Nephron (organoid): ENCODE results near the gene SH3PXD2A.

Source experiments
- H3K27ac Mint-ChIP-seq, 3 experiments: 2 replicates each; pipeline ENCODE4 v1.8.0; 2020; ENCODE audit warnings: mixed read lengths in 3 of 3, mild to moderate bottlenecking in 2 of 3, moderate library complexity in 1 of 3
- H3K27me3 Mint-ChIP-seq: 2 replicates; pipeline ENCODE4 v1.8.0; 2021; ENCODE audit warnings: low read depth, mild to moderate bottlenecking, moderate library complexity, mixed read lengths
- H3K36me3 Mint-ChIP-seq: 2 replicates; pipeline ENCODE4 v1.8.0; 2020; ENCODE audit warnings: low read depth, mixed read lengths
- H3K4me1 Mint-ChIP-seq: 2 replicates; pipeline ENCODE4 v1.8.0; 2020; ENCODE audit warnings: mixed read lengths
- H3K4me3 Mint-ChIP-seq, 3 experiments: 2 replicates each; pipeline ENCODE4 v1.8.0; 2020; ENCODE audit warnings: mild to moderate bottlenecking in 3 of 3, mixed read lengths in 3 of 3, moderate library complexity in 2 of 3
- H3K9me3 Mint-ChIP-seq: 2 replicates; pipeline ENCODE4 v1.8.0; 2020; ENCODE audit warnings: mixed read lengths
- CTCF ChIP-seq, 3 experiments: fragments of 200-600 bp; sonication (generic); IDR thresholded peaks; one replicate each; pipeline ENCODE4 v1.5.0; 2021; ENCODE audit warnings: antibody characterized with exemption in 3 of 3; ENCODE audit not compliant: unreplicated experiment in 3 of 3

The SH3PXD2A gene

GRCh38 chr10:103854265-103854685, 1.1 kb downstream of the SH3PXD2A start:
- peaks cover 30% of the 10 kb centered on the region for H3K27me3 Mint-ChIP-seq
- no peaks in the 10 kb centered on the region for H3K36me3 Mint-ChIP-seq
- H3K27ac Mint-ChIP-seq, result peak overlapping the region; percentile 64 to 94 (median 66)
- H3K4me3 Mint-ChIP-seq, result peak overlapping the region; percentile 87 to 97 (median 90)
- no peaks in the 10 kb centered on the region for H3K9me3 Mint-ChIP-seq
- H3K4me1 Mint-ChIP-seq, result peaks cover 65% of the 10 kb centered on the region
- no peak for TF ChIP-seq CTCF (IDR thresholded peaks at IDR 0.05; ENCODE audit: unreplicated experiment in 3 of 3)

- Mint-ChIP-seq H3K27ac (peak overlapping the region; percentile 64 to 94 (median 66)), H3K36me3 (no peaks in the 10 kb centered on the region), H3K9me3 (no peaks in the 10 kb centered on the region), H3K4me3 (peak overlapping the region; percentile 87 to 97 (median 90)), H3K27me3 (peaks cover 26% of the 10 kb centered on the region), H3K4me1 (peaks cover 61% of the 10 kb centered on the region)
- TF ChIP-seq CTCF (IDR thresholded peaks at IDR 0.05; ENCODE audit: unreplicated experiment in 3 of 3), result no peak
Observed at GRCh38 chr10:103853428-103854264, 1.7 kb downstream of the SH3PXD2A start.

GRCh38 chr10:103852856-103853255, 2.5 kb downstream of the SH3PXD2A start:
- peak overlapping the region in 2 of 3 experiments; percentile 14 to 53 for H3K27ac Mint-ChIP-seq
- H3K9me3 Mint-ChIP-seq, result no peaks in the 10 kb centered on the region
- H3K27me3 Mint-ChIP-seq, result peaks cover 26% of the 10 kb centered on the region
- TF ChIP-seq CTCF (IDR thresholded peaks at IDR 0.05; ENCODE audit: unreplicated experiment in 3 of 3), result no peak
- H3K36me3 Mint-ChIP-seq, result no peaks in the 10 kb centered on the region
- H3K4me1 Mint-ChIP-seq, result peaks cover 61% of the 10 kb centered on the region
- H3K4me3 Mint-ChIP-seq, result peak overlapping the region in 2 of 3 experiments; percentile 90 to 97

GRCh38 chr10:103852189-103852711, 3.1 kb downstream of the SH3PXD2A start:
- Mint-ChIP-seq H3K9me3 (no peaks in the 10 kb centered on the region), H3K27ac (no peak overlapping the region), H3K4me1 (peaks cover 61% of the 10 kb centered on the region), H3K4me3 (peak overlapping the region; percentile 53 to 65 (median 59)), H3K36me3 (no peaks in the 10 kb centered on the region), H3K27me3 (peaks cover 25% of the 10 kb centered on the region)
- no peak for TF ChIP-seq CTCF (IDR thresholded peaks at IDR 0.05; ENCODE audit: unreplicated experiment in 3 of 3)

- Mint-ChIP-seq H3K27ac (no peak overlapping the region), H3K4me3 (no peak overlapping the region)
- TF ChIP-seq CTCF (IDR thresholded peaks at IDR 0.05; ENCODE audit: unreplicated experiment in 3 of 3), result no peak
Observed at GRCh38 chr10:103851261-103851660, 4.1 kb downstream of the SH3PXD2A start.

More at GRCh38 chr10:103851261-103851660, 4.1 kb downstream of the SH3PXD2A start:
- Mint-ChIP-seq H3K4me1 (peaks cover 65% of the 10 kb centered on the region), H3K36me3 (no peaks in the 10 kb centered on the region), H3K27me3 (peaks cover 15% of the 10 kb centered on the region), H3K9me3 (no peaks in the 10 kb centered on the region)
